ENCODE data around the gene TTLL3. TPM values are rescaled to one million over a fixed set of nuclear protein-coding genes. Genes with fewer than 3 reads are reported as not detected.

TTLL3 gene
- total RNA-seq, 1 experiment from 2014 or later = 8.4 TPM

DNA sequence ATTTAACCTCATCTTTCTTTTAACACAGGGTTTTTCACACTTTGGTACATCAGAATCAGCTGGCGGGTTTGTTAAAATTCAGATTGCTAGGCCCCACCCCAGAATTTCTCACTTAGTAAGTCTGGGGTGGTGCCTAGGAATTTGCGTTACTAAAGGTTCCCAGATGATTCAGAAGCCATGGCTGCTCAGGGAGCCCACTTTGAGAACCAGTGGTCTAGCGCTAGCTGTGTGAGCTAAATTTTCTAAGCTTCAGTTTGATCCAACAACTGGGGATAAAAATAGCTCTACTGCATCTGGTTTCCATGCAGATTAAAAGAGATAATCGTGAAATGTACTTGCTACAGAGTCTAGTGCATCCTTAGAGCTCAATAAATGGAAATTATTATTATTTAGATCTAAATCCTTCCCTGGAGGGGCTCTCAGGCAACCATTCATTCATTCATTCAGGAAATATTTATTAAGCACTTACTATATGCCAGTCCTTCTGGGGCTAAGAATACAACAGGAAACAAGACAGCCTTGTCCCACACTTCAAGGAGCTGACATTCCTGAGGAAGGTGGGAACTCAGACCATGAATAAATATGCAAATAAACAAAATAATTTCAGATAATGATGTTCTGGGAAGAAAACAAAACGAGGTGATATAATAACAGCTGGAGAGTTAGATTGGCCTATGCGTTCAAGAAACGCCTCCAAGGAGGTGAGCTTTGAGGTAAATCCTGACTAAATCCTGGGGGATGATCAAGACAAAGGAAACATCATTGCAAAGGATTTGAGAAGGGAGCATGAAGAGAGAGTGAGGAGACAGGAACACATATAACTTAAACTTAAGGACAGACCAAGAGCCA lies 73.9 kb downstream of the TTLL3 start:
- Histone ChIP-seq H2AFZ (ENCODE audit: low read length) (peak overlapping the region; percentile 22; the same call in 1 of the 2 replicates), H3K4me2 (ENCODE audit: low read length) (peak overlapping the region; percentile 69), H3K27me3 (ENCODE audit: low read length) (no peaks in the 10 kb centered on the region), H3K79me2 (ENCODE audit: low read length) (no peaks in the 10 kb centered on the region), H3K9ac (ENCODE audit: low read length) (no peak overlapping the region), H3K4me3 (ENCODE audit: low read length) (peak overlapping the region; percentile 31; the same call in 1 of the 2 replicates), H4K20me1 (ENCODE audit: low read length) (no peaks in the 10 kb centered on the region), H3F3A (ENCODE audit: low read length, unreplicated experiment) (peaks cover under 1% of the 10 kb centered on the region), H3K9me2 (replicated peaks; ENCODE audit: low read length) (no peaks in the 10 kb centered on the region), H3K36me3 (ENCODE audit: low read depth, low read length) (no peaks in the 10 kb centered on the region), H3K9me3 (ENCODE audit: low read length) (no peaks in the 10 kb centered on the region), H3K4me1 (ENCODE audit: insufficient read depth, low read length) (peaks cover 16% of the 10 kb centered on the region), H3K27ac (ENCODE audit: low read length) (peak overlapping the region; percentile 72)
- DNase-seq = no peak
- ChIA-PET CTCF (interaction anchor here (0.6 to 0.7 kb wide), 2 partner anchors 41 to 134 kb away, joined by 3 to 6 read pairs; no protein-coding TSS in a partner anchor), POLR2A (ENCODE audit: unreplicated experiment) (interaction anchor here (0.7 kb wide), 1 partner anchor 9 kb away, joined by 5 read pairs; no protein-coding TSS in a partner anchor)
- intact Hi-C loops (cut with micrococcal nuclease) = loop anchor here (5.0 kb wide), 1 partner anchor 33 kb away; the partner anchor contains the start of gene IL17RC
- TF ChIP-seq EZH2phosphoT487 (IDR thresholded peaks at IDR 0.05; ENCODE audit: borderline replicate concordance, low read length) (no peak), EZH2 (IDR thresholded peaks at IDR 0.05; ENCODE audit: low read length, unreplicated experiment) (no peak)
- TF ChIP-seq, protein P1, sequence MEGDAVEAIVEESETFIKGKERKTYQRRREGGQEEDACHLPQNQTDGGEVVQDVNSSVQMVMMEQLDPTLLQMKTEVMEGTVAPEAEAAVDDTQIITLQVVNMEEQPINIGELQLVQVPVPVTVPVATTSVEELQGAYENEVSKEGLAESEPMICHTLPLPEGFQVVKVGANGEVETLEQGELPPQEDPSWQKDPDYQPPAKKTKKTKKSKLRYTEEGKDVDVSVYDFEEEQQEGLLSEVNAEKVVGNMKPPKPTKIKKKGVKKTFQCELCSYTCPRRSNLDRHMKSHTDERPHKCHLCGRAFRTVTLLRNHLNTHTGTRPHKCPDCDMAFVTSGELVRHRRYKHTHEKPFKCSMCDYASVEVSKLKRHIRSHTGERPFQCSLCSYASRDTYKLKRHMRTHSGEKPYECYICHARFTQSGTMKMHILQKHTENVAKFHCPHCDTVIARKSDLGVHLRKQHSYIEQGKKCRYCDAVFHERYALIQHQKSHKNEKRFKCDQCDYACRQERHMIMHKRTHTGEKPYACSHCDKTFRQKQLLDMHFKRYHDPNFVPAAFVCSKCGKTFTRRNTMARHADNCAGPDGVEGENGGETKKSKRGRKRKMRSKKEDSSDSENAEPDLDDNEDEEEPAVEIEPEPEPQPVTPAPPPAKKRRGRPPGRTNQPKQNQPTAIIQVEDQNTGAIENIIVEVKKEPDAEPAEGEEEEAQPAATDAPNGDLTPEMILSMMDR (conservative IDR thresholded peaks at IDR 0.05; ENCODE audit: low read depth, low read length) = no peak
- TSS peak; percentile 99 for BruUV-seq (replicated peaks)
- ATAC-seq = peak; percentile 34

DNA sequence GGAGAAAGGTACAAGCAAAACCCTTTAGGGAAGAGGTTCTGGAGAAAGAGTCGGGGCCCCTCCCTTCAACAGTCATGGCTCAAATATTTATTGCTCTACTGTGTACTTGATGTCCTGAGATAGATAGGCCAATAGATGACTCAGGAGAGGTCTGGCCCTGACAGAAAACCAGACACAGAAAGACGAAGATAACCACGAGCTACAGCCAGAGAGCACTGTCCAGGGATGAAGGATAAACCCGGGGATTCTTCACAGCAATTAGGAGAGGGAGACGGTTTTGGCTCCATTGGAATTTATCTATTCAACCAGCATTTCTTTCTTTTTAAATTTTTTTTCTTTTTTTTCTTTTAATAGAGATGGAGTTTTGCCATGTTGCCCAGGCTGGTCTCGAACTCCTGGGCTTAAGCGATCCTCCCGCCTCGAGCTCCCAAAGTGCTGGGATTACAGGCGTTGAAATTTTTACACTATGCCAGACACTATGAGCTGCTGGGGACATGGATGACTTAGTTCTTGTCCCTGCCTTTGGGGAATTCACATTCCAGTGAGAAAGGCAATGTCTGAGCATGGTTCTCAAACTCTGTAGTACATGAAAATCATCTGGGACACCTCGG lies 74.6 kb downstream of the TTLL3 start:
- Histone ChIP-seq H3K4me3 (ENCODE audit: low read length) (no peak overlapping the region), H3K4me2 (ENCODE audit: low read length) (peak overlapping the region; percentile 69), H4K20me1 (ENCODE audit: low read length) (no peaks in the 10 kb centered on the region)

More for the DNA sequence above, 74.6 kb downstream of the TTLL3 start:
- Histone ChIP-seq H3K27ac (ENCODE audit: low read length) (peak overlapping the region; percentile 72), H3K79me2 (ENCODE audit: low read length) (no peaks in the 10 kb centered on the region), H2AFZ (ENCODE audit: low read length) (0 out of 2 replicates have a peak overlapping the region, but pooled peaks have one; percentile 22), H3K36me3 (ENCODE audit: low read depth, low read length) (no peaks in the 10 kb centered on the region), H3K9me2 (replicated peaks; ENCODE audit: low read length) (no peaks in the 10 kb centered on the region), H3K27me3 (ENCODE audit: low read length) (no peaks in the 10 kb centered on the region), H3K9me3 (ENCODE audit: low read length) (no peaks in the 10 kb centered on the region), H3F3A (ENCODE audit: low read length, unreplicated experiment) (peaks cover 4% of the 10 kb centered on the region), H3K9ac (ENCODE audit: low read length) (no peak overlapping the region), H3K4me1 (ENCODE audit: insufficient read depth, low read length) (peaks cover 15% of the 10 kb centered on the region)
- intact Hi-C loops (cut with micrococcal nuclease) = loop anchor here (5.0 kb wide), 1 partner anchor 33 kb away; the partner anchor contains the start of gene IL17RC
- ATAC-seq = peak; percentile 98
- TF ChIP-seq EZH2 (IDR thresholded peaks at IDR 0.05; ENCODE audit: low read length, unreplicated experiment) (no peak), EZH2phosphoT487 (IDR thresholded peaks at IDR 0.05; ENCODE audit: borderline replicate concordance, low read length) (no peak)
- TF ChIP-seq, protein P1 (conservative IDR thresholded peaks at IDR 0.05; ENCODE audit: low read depth, low read length) = no peak
- TSS peak; percentile 99 for BruUV-seq (replicated peaks)
- POLR2A ChIA-PET (ENCODE audit: unreplicated experiment) = interaction anchor here (0.6 to 0.7 kb wide), 2 partner anchors 9 to 29 kb away, joined by 3 to 5 read pairs; no protein-coding TSS in a partner anchor
- peak; percentile 96 for DNase-seq
- CTCF ChIA-PET = interaction anchor here (0.6 kb wide), 1 partner anchor 41 kb away, joined by 6 read pairs; no protein-coding TSS in a partner anchor

Other genes starting within 250 kb of the TTLL3 start
- 30.7 and 31.4 TPM in 2 replicates for gene MTMR14, start 160.8 kb upstream of the TTLL3 start, total RNA-seq (2014; rRNA removed)
- gene CPNE9, start 106.4 kb upstream of the TTLL3 start, total RNA-seq (2014; rRNA removed) = 0.07 TPM in 1 of 2 replicates, not detected in the other
- 27.0 and 29.8 TPM in 2 replicates for gene BRPF1, start 78.5 kb upstream of the TTLL3 start, total RNA-seq (2014; rRNA removed)
- 38.7 and 47.3 TPM in 2 replicates for gene OGG1, start 60.3 kb upstream of the TTLL3 start, total RNA-seq (2014; rRNA removed)
- gene CAMK1, start 40.3 kb upstream of the TTLL3 start, total RNA-seq (2014; rRNA removed) = 36.6 and 53.2 TPM in 2 replicates
- 85.4 and 85.9 TPM in 2 replicates for gene TADA3, start 17.8 kb upstream of the TTLL3 start, total RNA-seq (2014; rRNA removed)
- gene ARPC4, start 17.2 kb upstream of the TTLL3 start, total RNA-seq (2014; rRNA removed) = 131 and 223 TPM in 2 replicates
- gene RPUSD3, start 33.7 kb downstream of the TTLL3 start, total RNA-seq (2014; rRNA removed) = 54.1 and 76.1 TPM in 2 replicates
- gene CIDEC, start 70.0 kb downstream of the TTLL3 start, total RNA-seq (2014; rRNA removed) = not detected in 2 replicates
- 32.5 and 34.1 TPM in 2 replicates for gene JAGN1, start 80.3 kb downstream of the TTLL3 start, total RNA-seq (2014; rRNA removed)
- gene IL17RE, start 92.6 kb downstream of the TTLL3 start, total RNA-seq (2014; rRNA removed) = 4.0 and 4.7 TPM in 2 replicates
- gene IL17RC, start 106.8 kb downstream of the TTLL3 start, total RNA-seq (2014; rRNA removed) = 116 and 138 TPM in 2 replicates
- gene CRELD1, start 123.6 kb downstream of the TTLL3 start, total RNA-seq (2014; rRNA removed) = 22.0 and 28.3 TPM in 2 replicates
- gene PRRT3, start 142.1 kb downstream of the TTLL3 start, total RNA-seq (2014; rRNA removed) = 4.4 and 5.0 TPM in 2 replicates
- gene EMC3, start 176.6 kb downstream of the TTLL3 start, total RNA-seq (2014; rRNA removed) = 55.8 and 77.1 TPM in 2 replicates
- gene FANCD2, start 216.2 kb downstream of the TTLL3 start, total RNA-seq (2014; rRNA removed) = 58.7 and 67.9 TPM in 2 replicates

Data from PC-3 (cell line).